Stimulated activated CD8-positive, alpha-beta memory T cell treated with anti-CD3 and anti-CD28 coated beads, Interleukin-4, amount 100 ng/mL, for 48 hours (primary cell): ENCODE data around the gene RARA.

ENCODE experiments used
- DNase-seq: peaks from one replicate; pipeline ENCODE4 v3.0.0-alpha.2; 2020

Gene RARA

GRCh38 chr17:40347319-40348135, 38.5 kb downstream of the RARA start:
- DNase-seq: no peak

DNA sequence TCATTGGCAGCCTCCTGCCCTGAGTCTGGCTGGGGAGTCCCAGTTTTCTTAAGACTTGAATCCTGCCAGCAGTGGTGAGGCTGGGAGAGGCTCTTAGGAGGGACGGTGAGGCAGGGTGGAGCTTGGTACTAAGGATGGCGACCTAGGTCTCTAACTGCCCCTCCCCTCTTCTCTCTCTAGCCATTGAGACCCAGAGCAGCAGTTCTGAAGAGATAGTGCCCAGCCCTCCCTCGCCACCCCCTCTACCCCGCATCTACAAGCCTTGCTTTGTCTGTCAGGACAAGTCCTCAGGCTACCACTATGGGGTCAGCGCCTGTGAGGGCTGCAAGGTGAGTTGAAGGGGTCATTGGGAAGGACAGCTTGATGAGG, 39.1 kb downstream of the RARA start:
- no peak for DNase-seq

DNA sequence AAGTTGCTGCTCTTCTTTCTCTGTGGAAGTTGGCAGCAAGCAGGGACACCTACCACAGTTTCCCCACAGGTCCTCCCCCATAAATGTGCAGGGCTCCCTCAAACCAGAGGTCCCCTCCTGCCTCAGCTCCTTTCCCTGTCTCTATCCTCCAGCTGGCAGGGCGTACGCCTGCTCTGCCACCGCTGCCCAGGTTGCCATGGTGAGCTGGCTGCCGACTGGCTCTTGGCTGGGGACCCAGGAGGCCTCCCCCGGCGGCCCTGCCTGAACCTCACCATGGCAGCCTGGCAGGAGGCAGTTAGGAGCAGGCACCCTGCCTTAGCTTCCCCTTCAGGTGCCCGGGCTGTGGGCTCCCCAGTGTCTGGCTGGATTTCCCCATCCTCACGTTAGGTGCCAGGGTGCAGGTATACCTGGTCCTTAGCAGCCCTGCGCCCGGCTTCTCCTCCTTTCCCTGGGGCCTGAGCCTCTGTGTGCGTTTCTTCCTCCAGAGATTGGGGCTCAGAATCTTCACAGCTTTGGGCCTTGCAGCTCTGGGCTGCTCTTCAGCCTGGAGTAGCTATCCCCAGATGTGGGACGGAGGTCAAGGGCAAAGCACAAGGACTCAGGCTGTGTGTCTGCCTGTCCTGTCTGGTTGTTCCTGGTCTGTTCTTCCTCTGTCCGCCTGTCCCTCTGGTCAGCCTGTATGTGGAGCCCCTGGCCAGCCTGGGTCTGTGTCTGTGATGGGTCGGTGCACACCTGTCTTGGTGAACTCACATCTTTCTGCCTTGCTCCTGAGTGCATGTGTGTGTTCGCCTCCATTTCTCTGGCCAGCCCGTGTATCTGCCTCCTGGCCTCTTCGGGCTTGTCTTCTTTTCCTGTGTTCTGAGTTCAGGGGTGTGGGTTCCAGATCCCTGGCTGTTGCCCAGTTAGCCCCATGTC, 39.8 kb downstream of the RARA start:
- DNase-seq: no peak

DNA sequence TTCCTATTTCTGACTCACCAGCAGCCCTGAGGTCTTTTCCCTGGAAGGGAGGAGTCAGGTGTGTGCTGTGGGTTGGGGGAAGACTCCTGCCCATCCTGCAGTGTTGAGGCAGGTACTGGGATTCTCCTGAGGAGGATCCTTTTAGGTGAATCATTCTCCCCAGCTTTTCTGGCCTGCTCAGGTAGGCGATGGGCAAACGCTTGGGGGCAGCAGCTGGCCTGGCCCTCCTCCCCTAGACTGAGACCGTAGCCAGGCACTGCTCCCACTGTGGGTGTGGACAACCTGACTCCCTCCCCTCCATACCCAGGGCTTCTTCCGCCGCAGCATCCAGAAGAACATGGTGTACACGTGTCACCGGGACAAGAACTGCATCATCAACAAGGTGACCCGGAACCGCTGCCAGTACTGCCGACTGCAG, 40.5 kb downstream of the RARA start:
- no peak for DNase-seq

GRCh38 chr17:40349895-40350688, 41.1 kb downstream of the RARA start:
- no peak for DNase-seq

- no peak for DNase-seq
These were observed 41.8 kb downstream of the RARA start for GRCh38 chr17:40350689-40351358.

- no peak for DNase-seq
These were observed 42.6 kb downstream of the RARA start for GRCh38 chr17:40351359-40352236.

GRCh38 chr17:40352237-40352778, 43.3 kb downstream of the RARA start:
- DNase-seq: no peak

- no peak for DNase-seq
These were observed 43.9 kb downstream of the RARA start for GRCh38 chr17:40352779-40353394.

- DNase-seq: no peak
These were observed 45.5 kb downstream of the RARA start for GRCh38 chr17:40354221-40355122.

- DNase-seq: peak; percentile 93
These were observed 46.3 kb downstream of the RARA start for GRCh38 chr17:40355123-40355803.

DNA sequence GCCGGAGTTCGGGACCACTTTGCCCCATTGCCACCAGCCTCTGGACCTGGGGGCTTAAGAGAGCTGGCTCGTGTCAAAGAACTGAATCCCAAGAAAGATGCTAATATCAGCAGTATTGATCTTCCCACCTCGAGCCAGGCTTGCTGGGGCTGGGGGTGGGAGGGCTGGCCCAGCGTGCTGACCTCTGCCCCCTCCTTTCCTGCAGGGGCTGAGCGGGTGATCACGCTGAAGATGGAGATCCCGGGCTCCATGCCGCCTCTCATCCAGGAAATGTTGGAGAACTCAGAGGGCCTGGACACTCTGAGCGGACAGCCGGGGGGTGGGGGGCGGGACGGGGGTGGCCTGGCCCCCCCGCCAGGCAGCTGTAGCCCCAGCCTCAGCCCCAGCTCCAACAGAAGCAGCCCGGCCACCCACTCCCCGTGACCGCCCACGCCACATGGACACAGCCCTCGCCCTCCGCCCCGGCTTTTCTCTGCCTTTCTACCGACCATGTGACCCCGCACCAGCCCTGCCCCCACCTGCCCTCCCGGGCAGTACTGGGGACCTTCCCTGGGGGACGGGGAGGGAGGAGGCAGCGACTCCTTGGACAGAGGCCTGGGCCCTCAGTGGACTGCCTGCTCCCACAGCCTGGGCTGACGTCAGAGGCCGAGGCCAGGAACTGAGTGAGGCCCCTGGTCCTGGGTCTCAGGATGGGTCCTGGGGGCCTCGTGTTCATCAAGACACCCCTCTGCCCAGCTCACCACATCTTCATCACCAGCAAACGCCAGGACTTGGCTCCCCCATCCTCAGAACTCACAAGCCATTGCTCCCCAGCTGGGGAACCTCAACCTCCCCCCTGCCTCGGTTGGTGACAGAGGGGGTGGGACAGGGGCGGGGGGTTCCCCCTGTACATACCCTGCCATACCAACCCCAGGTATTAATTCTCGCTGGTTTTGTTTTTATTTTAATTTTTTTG, 47.1 kb downstream of the RARA start:
- no peak for DNase-seq

GRCh38 chr17:40356990-40357881, 48.3 kb downstream of the RARA start:
- DNase-seq: no peak

GRCh38 chr17:40358323-40359038, 49.5 kb downstream of the RARA start:
- peak; percentile 97 for DNase-seq

GRCh38 chr17:40360091-40360490, 51.1 kb downstream of the RARA start:
- no peak for DNase-seq
